IMR-90 (cell line): ENCODE results near the gene OXA1L. TPM values are rescaled to one million over a fixed set of nuclear protein-coding genes. Genes with fewer than 3 reads are reported as not detected.

Source experiments
- ATAC-seq: fragments of 200-7000 bp; cut with Tn5 transposase; 2 replicates; pipeline ENCODE4 v1.9.1; 2020; ENCODE audit warnings: low read depth, mild to moderate bottlenecking, moderate library complexity
- BruUV-seq: library from RNA; stranded (reverse); fragments of 400-500 nt; replicated peaks from 2 replicates; lab custom pipeline; 2021; lab: Mats Ljungman, UMichigan
- CTCF ChIA-PET: fragments of 300-600 bp; formaldehyde crosslinking; extraction: SDS; loops from one replicate; lab custom pipeline; 2021; ENCODE audit warnings: antibody characterized with exemption; lab: Yijun Ruan, JAX
- POLR2A ChIA-PET: fragments of 300-600 bp; sonication (Branson Sonifier 250); formaldehyde crosslinking; loops from one replicate; lab custom pipeline; 2022; ENCODE audit warnings: antibody characterized with exemption; ENCODE audit not compliant: unreplicated experiment; lab: Charles Lee
- DNase-seq: peaks from one replicate; pipeline ENCODE4 v3.0.0; 2013
- H2AFZ ChIP-seq: replicated peaks from 2 replicates; pipeline ENCODE3; 2013; ENCODE audit warnings: low read length, mild to moderate bottlenecking; ENCODE audit not compliant: poor library complexity
- H2AK5ac ChIP-seq: 2 replicates; pipeline ENCODE4 v1.6.1; 2013; ENCODE audit warnings: low read depth, low read length, inconsistent platforms
- H2AK9ac ChIP-seq: replicated peaks from 2 replicates; pipeline ENCODE3; 2013; ENCODE audit warnings: mild to moderate bottlenecking, low read depth, low read length, moderate library complexity; ENCODE audit not compliant: poor library complexity
- H2BK120ac ChIP-seq: 2 replicates; pipeline ENCODE4 v1.6.1; 2013; ENCODE audit warnings: low read depth, low read length, inconsistent platforms
- H2BK15ac ChIP-seq: 3 replicates; pipeline ENCODE4 v1.6.1; 2013; ENCODE audit warnings: low read depth, low read length, inconsistent platforms
- H2BK20ac ChIP-seq: 2 replicates; pipeline ENCODE4 v1.6.1; 2013; ENCODE audit warnings: low read depth, mild to moderate bottlenecking, inconsistent platforms, low read length, moderate library complexity
- H2BK5ac ChIP-seq: 2 replicates; pipeline ENCODE4 v1.6.1; 2013; ENCODE audit warnings: mild to moderate bottlenecking, low read depth, low read length, inconsistent platforms; ENCODE audit not compliant: poor library complexity, severe bottlenecking
- H3K14ac ChIP-seq: replicated peaks from 2 replicates; pipeline ENCODE4 v1.6.1; 2013; ENCODE audit warnings: low read depth, low read length, inconsistent platforms
- H3K18ac ChIP-seq: 2 replicates; pipeline ENCODE4 v1.6.1; 2013; ENCODE audit warnings: low read depth, low read length, control low read depth
- H3K23ac ChIP-seq: 2 replicates; pipeline ENCODE4 v1.6.1; 2013; ENCODE audit warnings: low read depth, low read length, inconsistent platforms
- H3K27ac ChIP-seq: 2 replicates; pipeline ENCODE4 v1.5.1; 2013; ENCODE audit warnings: mild to moderate bottlenecking, control low read depth, low read length; ENCODE audit not compliant: insufficient read depth
- H3K27me3 ChIP-seq: 2 replicates; pipeline ENCODE4 v1.6.1; 2013; ENCODE audit warnings: low read length; ENCODE audit not compliant: control insufficient read depth, insufficient read depth
- H3K36me3 ChIP-seq: 2 replicates; pipeline ENCODE4 v1.6.1; 2013; ENCODE audit warnings: low read length, mixed read lengths; ENCODE audit not compliant: control insufficient read depth, insufficient read depth
- H3K4ac ChIP-seq: 2 replicates; pipeline ENCODE4 v1.6.1; 2013; ENCODE audit warnings: low read depth, low read length, inconsistent platforms
- H3K4me1 ChIP-seq: 2 replicates; pipeline ENCODE4 v1.6.1; 2013; ENCODE audit warnings: low read length, mixed read lengths; ENCODE audit not compliant: control insufficient read depth, insufficient read depth
- H3K4me2 ChIP-seq: 2 replicates; pipeline ENCODE4 v1.6.1; 2013; ENCODE audit warnings: low read depth, mild to moderate bottlenecking, control low read depth, low read length, moderate library complexity
- H3K4me3 ChIP-seq: 2 replicates; pipeline ENCODE4 v1.5.1; 2013; ENCODE audit warnings: low read depth, mild to moderate bottlenecking, control low read depth, low read length, moderate library complexity; ENCODE audit not compliant: insufficient read depth
- H3K56ac ChIP-seq: 2 replicates; pipeline ENCODE4 v1.6.1; 2013; ENCODE audit warnings: low read length, inconsistent platforms; ENCODE audit not compliant: insufficient read depth; ENCODE audit errors: extremely low read depth
- H3K79me1 ChIP-seq, 2 experiments: 2 replicates each; pipeline ENCODE4 v1.6.1; 2013; ENCODE audit warnings: low read length in 2 of 2, inconsistent platforms in 1 of 2, low read depth in 1 of 2
- H3K9ac ChIP-seq: 2 replicates; pipeline ENCODE4 v1.6.1; 2013; ENCODE audit warnings: low read depth, low read length, control low read depth
- H3K9me1 ChIP-seq: 2 replicates; pipeline ENCODE4 v1.6.1; 2013; ENCODE audit warnings: low read length, inconsistent platforms; ENCODE audit not compliant: insufficient read depth
- H3K9me3 ChIP-seq: 2 replicates; pipeline ENCODE4 v1.6.1; 2013; ENCODE audit warnings: low read length; ENCODE audit not compliant: control insufficient read depth, insufficient read depth
- H4K20me1 ChIP-seq: 2 replicates; pipeline ENCODE4 v1.6.1; 2013; ENCODE audit warnings: low read length, inconsistent platforms; ENCODE audit not compliant: insufficient read depth
- H4K5ac ChIP-seq: 2 replicates; pipeline ENCODE4 v1.6.1; 2013; ENCODE audit warnings: mild to moderate bottlenecking, low read depth, low read length, control low read depth
- H4K8ac ChIP-seq, 2 experiments: 2 replicates each; pipeline ENCODE4 v1.6.1; 2013; ENCODE audit warnings: low read depth in 2 of 2, low read length in 2 of 2, control low read depth in 1 of 2, inconsistent platforms in 1 of 2
- H4K91ac ChIP-seq: 2 replicates; pipeline ENCODE4 v1.6.1; 2013; ENCODE audit warnings: low read depth, low read length, inconsistent platforms; ENCODE audit not compliant: insufficient read depth
- BHLHE40 ChIP-seq: fragments of 150-350 bp; IDR thresholded peaks from 2 replicates; pipeline ENCODE4 v1.6.1; 2016; ENCODE audit warnings: mild to moderate bottlenecking, low read depth, low read length
- CEBPB ChIP-seq: IDR thresholded peaks from 2 replicates; pipeline ENCODE4 v1.6.1; 2012; ENCODE audit warnings: low read depth, low read length, improper control_type of control experiment
- ELK1 ChIP-seq: fragments of 150-350 bp; IDR thresholded peaks from 2 replicates; pipeline ENCODE4 v1.6.1; 2016; ENCODE audit warnings: low read depth, mild to moderate bottlenecking, low read length, moderate library complexity, borderline replicate concordance
- FOS ChIP-seq: fragments of 150-350 bp; IDR thresholded peaks from 2 replicates; pipeline ENCODE4 v1.6.1; 2016; ENCODE audit warnings: low read depth, low read length
- MAFK ChIP-seq: IDR thresholded peaks from 2 replicates; pipeline ENCODE4 v1.6.1; 2012; ENCODE audit warnings: low read depth, low read length, improper control_type of control experiment
- MXI1 ChIP-seq: IDR thresholded peaks from 2 replicates; pipeline ENCODE4 v1.6.1; 2012; ENCODE audit warnings: low read depth, mild to moderate bottlenecking, low read length, moderate library complexity, borderline replicate concordance
- NFE2L2 ChIP-seq: fragments of 150-350 bp; IDR thresholded peaks from 2 replicates; pipeline ENCODE4 v1.6.1; 2016; ENCODE audit warnings: low read depth, mild to moderate bottlenecking, low read length
- RAD21 ChIP-seq: IDR thresholded peaks from 2 replicates; pipeline ENCODE4 v1.6.1; 2012; ENCODE audit warnings: low read length, improper control_type of control experiment
- RFX5 ChIP-seq: IDR thresholded peaks from 2 replicates; pipeline ENCODE4 v1.8.0; 2012; ENCODE audit warnings: low read depth, mild to moderate bottlenecking, low read length, moderate library complexity
- SMC3 ChIP-seq: fragments of 150-350 bp; IDR thresholded peaks from 2 replicates; pipeline ENCODE4 v1.6.1; 2016; ENCODE audit warnings: low read depth, mild to moderate bottlenecking, antibody characterized with exemption, low read length, moderate library complexity
- USF2 ChIP-seq: fragments of 150-350 bp; IDR thresholded peaks from 2 replicates; pipeline ENCODE4 v1.6.1; 2017; ENCODE audit warnings: mild to moderate bottlenecking, antibody characterized with exemption, low read length, low read depth
- WGBS, 2 experiments: methylation state at CpG; one replicate each; pipeline versions ENCODE4 v1.1.5 to v1.1.7; 2013; ENCODE audit warnings: missing lambda C conversion rate in 2 of 2; ENCODE audit not compliant: insufficient read length in 1 of 2; ENCODE audit errors: extremely low coverage in 2 of 2; 5-methylcytosine and 5-hydroxymethylcytosine counted together
- dilution Hi-C: fragments of 300-500 bp; cut with HindIII; formaldehyde crosslinking; loops from one replicate; pipeline ENCODE4 v1.14.3; 2018; ENCODE audit warnings: low sequenced_read_pairs; ENCODE audit not compliant: unreplicated experiment
- in situ Hi-C: fragments of 300-500 bp; cut with MboI; formaldehyde crosslinking; loops from 3 replicates; pipeline ENCODE4 v1.14.3; 2019; ENCODE audit warnings: low sequenced_read_pairs, inconsistent platforms, mixed read lengths
- intact Hi-C: fragments of 100-400 bp; cut with micrococcal nuclease; formaldehyde crosslinking; loops from 2 replicates; pipeline ENCODE4 v1.10.0; 2022
- polyA plus RNA-seq, 3 experiments: library from polyadenylated mRNA; depleted of rRNA; stranded (reverse); fragments of >200 nt; gene quantifications; 2 replicates each; pipeline ENCODE4 v1.2.3, GENCODE V29; 2012; ENCODE audit warnings: low replicate concordance in 1 of 3
- total RNA-seq: library from RNA; depleted of rRNA; stranded (reverse); fragments of >200 nt; gene quantifications from 2 replicates; pipeline ENCODE4 v1.2.3, GENCODE V29; 2012

Gene OXA1L
- total and polyA plus RNA-seq, 2 of the 4 experiments (the other 2 are of a cell fraction) = 47.3 to 113 TPM

- Histone ChIP-seq H2AK5ac (peak overlapping the region; percentile 37; the same call in 1 of the 2 replicates), H2BK20ac (no peak overlapping the region), H3K23ac (peak overlapping the region; percentile 88; the same call in 1 of the 2 replicates), H3K4me3 (peak overlapping the region; percentile 90), H3K56ac (no peak overlapping the region), H3K4me1 (peaks cover 5% of the 10 kb centered on the region), H3K4me2 (peak overlapping the region; percentile 99), H3K4ac (peak overlapping the region; percentile 93; the same call in 1 of the 2 replicates), H2AK9ac (peak overlapping the region; percentile 99), H3K9me1 (no peaks in the 10 kb centered on the region), H3K14ac (peak overlapping the region; percentile 82), H3K27me3 (no peaks in the 10 kb centered on the region), H4K20me1 (no peaks in the 10 kb centered on the region), H3K9me3 (0 out of 2 replicates have a peak, but pooled peaks cover under 1% of the 10 kb centered on the region), H2BK15ac (no peak overlapping the region), H3K36me3 (peaks cover 29% of the 10 kb centered on the region), H2AFZ (peak overlapping the region; percentile 99), H3K18ac (no peak overlapping the region), H2BK120ac (no peak overlapping the region), H3K27ac (peak overlapping the region; percentile 92), H4K8ac (peak overlapping the region; percentile 93 to 99; a peak in 2 of 4 replicates), H3K9ac (peak overlapping the region; percentile 96), H4K5ac (peak overlapping the region; percentile 13), H4K91ac (no peak overlapping the region; the same call in 1 of the 2 replicates), H3K79me1 (peaks cover 35 to 51% of the 10 kb centered on the region in 2 experiments), H2BK5ac (no peak overlapping the region)
- no peak for TF ChIP-seq BHLHE40
- TF ChIP-seq ELK1 = no peak
- no peak for TF ChIP-seq CEBPB
- no peak for TF ChIP-seq USF2
- TF ChIP-seq MAFK = no peak
- TF ChIP-seq SMC3 = no peak
- TF ChIP-seq NFE2L2 = no peak
- TF ChIP-seq RFX5 = no peak
- TF ChIP-seq MXI1 = no peak
- no peak for TF ChIP-seq FOS
- TF ChIP-seq RAD21 = no peak
- ATAC-seq (peak; percentile 4; the same call in 1 of the 2 replicates), DNase-seq (no peak)
- dilution Hi-C loops (no loop called here), intact Hi-C loops (loop anchor here (2.0 to 5.0 kb wide), 3 partner anchors 52 to 210 kb away; no protein-coding TSS in a partner anchor), in situ Hi-C loops (loop anchor here (10.0 kb wide), 1 partner anchor 212 kb away; no protein-coding TSS in a partner anchor)
- no TSS peak for BruUV-seq
- ChIA-PET CTCF (no interaction called here), POLR2A (no interaction called here)
- no CpG with 5 or more reads among the region's 6 CpGs for WGBS, 2 experiments
Observed at GRCh38 chr14:22767323-22767589, 768 bp downstream of the OXA1L start.
